Measurements from ENCODE around the gene LRPAP1.
"Not testable (repeated sequence)": the region's sequence is repeated elsewhere in the genome, so short reads cannot be mapped to it uniquely, and the experiment has no call there.

GRCh38 chr4:3575426-3576369 lies 43.5 kb upstream of the LRPAP1 start:
- not testable (repeated sequence) for TF ChIP-seq POLR2A (IDR thresholded peaks at IDR 0.05); CTCF (IDR thresholded peaks at IDR 0.05 in 4 of 5, conservative IDR thresholded peaks at IDR 0.05 in 1 of 5)
